GM18507 (cell line): ENCODE results near the gene UST.

Source experiments
- DNase-seq: peaks from one replicate; pipeline ENCODE4 v3.0.0; 2011; ENCODE audit warnings: low read depth; ENCODE audit not compliant: insufficient read length; ENCODE audit errors: extremely low spot score
- FAIRE-seq: peaks from 2 replicates; lab custom pipeline; 2011; peaks lifted over from hg19 to GRCh38; lab: Jason Lieb, UNC

Gene UST

DNA sequence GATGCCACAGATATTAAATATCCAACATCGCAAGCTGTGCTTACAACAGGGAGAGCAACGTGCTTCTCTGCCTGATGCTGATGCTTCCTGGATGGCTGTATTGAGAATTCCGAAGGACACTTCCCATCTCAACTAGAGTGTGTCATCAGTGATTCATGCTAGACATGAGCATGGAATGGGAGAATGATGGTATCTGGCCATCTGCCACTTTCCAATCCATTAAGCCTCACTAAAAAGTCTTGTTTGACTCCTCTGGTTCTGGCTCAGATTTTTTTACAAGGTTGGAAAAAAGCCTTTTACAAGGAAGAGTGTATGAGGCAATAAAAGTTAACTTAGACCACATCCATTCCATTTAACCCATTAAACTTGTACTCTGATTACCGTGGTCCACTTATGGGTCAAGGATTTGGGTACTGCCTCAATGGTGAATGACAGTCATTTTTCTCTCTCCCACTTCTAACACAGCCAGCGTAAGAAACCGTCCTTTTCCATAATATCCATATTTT is 265.3 kb downstream of the UST start:
- no peak for FAIRE-seq

DNA sequence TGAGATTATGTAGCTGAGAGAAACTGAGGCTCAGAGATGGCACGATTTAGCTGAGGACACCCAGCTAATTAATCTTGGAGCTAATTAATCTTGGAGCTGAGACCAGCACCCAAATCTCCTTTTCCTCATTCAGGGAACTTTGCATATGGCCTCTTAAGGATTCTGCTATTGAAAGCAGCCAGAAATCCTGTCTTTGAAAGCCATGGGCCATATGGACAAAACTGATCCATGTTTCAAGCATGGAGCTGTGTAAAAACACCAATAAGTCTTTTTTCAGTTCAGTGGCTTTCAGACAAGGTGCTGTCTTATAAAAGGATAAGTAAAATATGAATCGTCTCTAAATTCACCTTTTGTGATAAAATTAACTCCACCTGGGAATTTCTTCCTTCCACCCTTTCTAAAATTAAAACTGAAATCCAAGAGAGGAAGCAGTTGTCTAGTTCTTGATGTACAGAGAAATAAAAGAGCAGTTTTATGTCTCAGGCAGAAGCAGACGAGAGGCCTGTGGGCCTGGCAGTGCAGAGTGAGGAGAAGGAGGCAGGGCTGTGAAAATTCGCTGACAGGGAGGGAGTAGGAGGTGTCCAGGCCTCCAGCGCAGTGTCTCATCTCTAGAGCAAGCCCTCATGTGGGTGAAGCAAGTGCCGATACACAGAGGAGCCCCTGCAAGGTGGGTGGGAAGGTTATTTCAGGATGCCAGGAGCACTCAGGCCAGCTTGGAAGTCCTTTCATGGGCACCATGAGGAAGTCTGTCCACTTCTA is 266.9 kb downstream of the UST start:
- FAIRE-seq = no peak
- no peak for DNase-seq

More for the DNA sequence above, 265.3 kb downstream of the UST start:
- no peak for DNase-seq

DNA sequence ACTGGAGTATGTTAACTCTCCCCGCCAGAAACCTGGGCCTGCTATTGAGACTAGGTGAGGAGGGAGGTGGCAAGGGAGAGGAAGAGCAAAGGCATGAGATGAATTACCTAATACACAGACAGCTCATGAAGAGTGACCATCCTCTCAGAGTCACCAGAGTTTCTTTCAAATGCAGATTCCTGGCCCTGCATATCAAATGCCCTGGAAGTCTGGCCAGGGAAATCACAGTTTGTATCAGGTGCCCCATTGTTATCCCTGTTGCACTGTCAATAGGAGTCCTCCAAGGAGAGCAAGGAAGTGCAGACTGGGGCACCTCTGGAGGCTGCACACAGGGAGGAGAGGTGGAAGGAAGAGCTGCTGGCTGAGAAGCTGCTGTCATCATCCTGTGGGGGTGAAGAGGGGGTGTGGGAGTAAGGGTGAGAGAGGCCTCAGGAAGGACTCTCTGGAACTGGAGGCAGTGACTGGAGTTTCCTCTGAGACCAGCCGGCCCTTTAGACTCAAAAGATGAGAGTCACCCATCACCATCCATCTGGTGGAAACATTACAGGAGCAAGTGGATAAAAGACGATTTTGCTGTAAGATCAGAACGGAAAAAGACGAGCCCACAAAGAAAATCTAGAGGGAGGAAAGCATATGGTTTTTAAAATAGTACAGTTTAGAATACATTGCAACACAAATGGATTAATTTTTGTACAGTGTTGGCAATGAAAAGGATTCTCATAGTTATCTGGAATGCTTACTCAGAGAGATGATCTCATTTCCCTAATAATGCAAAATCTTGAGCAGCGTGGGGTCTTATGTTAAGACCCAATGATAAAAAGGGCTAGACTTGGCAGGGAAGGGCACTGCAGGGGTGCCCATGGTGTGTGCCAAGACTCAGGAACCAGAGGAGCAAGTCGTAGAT is 268.1 kb downstream of the UST start:
- FAIRE-seq (no peak), DNase-seq (no peak)

DNA sequence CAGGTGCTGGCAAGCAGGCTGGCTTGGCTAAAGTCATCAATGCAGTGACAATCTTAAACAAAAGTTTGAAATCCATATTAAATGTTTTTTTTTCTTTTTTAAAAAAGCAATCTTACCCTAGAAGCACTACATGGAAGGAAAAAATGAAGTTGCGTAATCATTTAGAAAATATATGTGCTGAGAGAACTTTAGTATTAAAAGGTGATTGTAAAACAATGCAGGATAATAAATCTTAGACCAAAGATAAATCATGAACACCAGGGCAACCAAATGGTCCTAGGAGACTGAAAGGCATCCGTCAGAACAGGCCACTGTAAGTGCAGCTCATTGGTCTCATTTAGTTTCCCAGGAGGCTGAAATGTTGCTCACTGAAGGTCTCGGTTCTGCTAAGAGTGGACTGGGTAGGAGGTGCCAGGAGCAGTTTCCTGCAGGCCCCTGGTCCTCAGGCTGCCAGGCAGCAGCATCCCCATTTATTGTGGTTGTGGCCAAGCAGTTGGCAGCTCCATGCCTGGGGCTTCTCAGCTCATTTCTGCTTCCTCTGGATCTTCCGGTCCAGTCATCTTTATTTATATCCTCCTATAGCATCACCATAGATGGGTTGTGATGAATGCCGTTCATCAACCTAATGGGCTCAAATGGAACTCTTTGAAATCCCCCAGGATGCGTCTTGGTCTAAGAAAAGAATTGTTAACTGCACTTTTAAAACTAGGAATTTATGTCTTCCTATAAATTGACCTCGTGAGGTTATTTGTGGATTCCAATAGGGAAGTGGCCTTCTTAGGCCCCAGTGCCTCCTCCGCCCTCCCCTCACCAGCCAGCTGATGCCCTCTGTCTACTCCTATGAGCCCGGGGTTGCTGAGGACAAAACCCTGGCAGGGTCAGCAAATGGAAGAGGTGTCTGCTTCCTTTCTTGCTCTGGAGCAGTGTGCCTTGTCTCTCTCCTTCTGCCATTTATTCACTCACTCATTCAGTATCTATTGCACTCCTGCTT is 269.0 kb downstream of the UST start:
- no peak for FAIRE-seq
- no peak for DNase-seq

DNA sequence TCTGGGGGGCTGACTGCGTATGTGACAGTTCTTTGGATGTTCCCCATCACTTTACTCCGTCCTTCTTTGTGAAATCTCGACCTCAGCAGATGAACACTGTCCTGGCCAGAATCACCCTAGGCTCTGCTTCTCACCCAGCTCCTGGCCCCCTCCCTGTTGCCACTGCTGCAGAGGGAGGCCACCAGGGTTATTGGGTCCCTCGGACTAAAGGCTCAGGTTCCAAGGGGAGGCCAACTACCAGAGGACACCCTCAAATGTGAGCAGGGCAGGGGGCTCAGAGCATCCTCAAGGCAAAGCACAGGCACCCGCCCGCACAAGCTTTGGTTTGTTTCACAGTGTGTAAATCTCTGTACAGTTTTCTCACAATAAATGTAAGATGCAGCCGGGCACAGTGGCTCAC is 269.9 kb downstream of the UST start:
- DNase-seq (no peak), FAIRE-seq (no peak)

DNA sequence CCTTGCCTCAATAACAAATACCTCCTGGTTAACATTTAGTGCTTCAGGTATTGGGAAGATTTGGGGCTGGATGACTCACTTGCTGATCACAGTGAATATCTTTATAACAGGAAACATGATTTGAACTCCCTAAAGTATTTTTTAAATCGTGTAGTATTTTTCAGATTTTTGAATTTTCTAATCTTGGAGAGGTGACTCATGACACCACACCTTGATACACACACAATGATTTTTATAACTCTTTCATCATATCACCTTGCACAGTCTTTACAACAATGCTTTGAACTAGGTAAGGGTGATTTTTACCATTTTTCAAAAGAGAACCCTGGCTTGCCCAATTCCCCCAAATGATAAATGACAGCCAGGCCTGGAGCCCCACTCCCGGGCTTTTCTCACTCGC is 273.5 kb downstream of the UST start:
- no peak for DNase-seq
- no peak for FAIRE-seq

DNA sequence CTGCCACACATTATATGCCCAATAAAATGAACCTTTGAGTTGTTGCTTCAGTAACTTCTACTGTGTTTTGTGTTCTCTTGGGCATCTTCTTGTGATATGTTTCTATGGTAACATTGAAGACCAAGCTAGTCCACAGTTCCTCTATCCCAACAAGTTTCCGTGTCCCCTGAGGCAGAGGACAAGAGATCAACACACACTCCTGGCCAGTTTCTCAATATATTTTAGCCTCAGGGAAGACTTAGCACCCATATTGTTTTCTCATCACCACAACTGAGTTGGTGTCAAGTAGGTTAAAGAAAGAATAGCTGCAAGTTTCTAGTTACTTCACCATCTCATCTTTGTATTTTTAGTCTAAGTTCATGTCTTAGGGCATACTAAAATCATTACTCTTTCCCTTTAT is 277.5 kb downstream of the UST start:
- no peak for FAIRE-seq
- DNase-seq = no peak

DNA sequence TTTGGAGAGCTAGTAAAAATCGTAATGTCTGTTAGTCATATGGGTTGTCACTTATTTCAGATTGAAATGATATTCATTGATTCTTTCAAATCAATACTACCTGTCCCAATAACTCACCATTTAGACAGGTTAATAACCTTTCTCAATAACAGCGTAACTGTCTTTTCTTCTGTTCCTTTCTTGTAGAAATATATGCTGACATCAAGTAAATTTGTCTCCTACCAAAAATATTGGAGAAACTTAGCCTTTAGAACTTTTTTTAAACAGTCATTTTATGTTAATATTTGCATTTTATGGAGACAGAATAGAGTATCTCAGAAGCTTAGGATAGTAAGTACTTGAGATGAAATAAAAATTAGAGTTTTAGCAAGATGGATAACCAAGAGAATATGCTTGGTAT is 278.2 kb downstream of the UST start:
- FAIRE-seq = no peak

DNA sequence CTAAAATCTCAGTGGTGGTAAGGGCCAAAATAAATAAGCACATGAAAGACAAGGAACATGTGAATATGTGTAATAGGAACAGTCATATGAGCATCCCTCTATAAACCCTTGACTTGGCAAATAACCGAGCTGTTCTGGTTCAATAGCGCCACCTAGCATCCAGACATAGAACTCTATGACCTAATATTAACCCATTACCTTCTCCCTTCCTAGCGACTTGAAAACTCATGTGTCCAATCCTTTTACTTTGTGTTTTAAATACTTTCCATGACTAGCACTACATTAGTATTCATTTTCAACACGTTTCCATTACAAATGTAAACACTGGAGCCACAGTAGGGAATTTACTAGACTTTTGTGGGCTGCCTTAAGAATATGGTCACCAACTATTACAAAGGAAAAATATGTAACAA is 279.7 kb downstream of the UST start:
- FAIRE-seq = peak; percentile 31
- DNase-seq = no peak

More for the DNA sequence above, 278.2 kb downstream of the UST start:
- DNase-seq = no peak

DNA sequence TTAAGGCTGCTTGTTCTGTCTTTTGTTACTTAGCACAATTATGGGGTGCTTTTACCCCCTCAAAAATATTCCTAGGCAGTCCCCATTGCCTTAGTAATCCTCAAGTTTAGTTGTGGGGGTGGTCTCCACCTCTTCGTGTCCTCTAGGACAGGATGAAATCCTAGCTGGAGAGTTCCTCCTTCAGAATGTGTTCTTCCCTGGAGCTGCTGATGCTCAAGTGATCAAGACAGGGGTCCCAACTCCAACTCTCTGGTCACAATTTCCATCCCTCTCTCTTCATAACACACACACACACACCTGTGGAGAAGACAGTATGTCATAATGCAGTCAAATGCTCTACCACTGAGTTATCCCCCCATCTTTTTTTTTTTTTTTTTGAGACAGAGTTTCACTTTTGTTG is 280.7 kb downstream of the UST start:
- no peak for DNase-seq
- FAIRE-seq = no peak

DNA sequence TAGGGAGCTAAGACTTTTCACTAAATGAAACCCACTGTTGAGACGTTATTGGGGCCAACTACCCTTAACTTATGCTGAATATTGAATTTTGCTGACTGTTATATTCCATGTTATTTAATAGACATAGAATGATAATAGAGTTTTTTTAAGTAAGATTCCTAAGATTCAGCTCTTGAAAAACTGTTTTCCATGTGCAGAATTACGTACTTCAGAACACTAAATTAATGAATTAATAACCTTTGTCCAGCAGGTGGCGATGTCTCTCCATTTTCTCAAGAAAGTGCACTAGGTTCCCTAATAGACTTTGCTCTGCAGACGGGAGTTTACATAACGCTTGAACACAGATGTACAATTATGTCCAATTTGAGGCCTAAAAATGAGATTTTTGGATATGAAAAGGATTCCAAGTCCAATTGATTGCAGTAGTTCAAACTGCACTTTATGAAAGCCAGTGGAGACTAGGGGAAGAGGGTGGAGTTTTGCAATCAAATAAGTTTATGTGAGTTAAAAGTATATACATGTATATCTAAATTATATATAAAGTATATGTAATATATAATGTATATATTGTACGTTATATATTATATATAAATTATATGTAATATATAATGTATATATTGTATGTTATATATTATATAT is 282.1 kb downstream of the UST start:
- FAIRE-seq = peak; percentile 78
- DNase-seq = peak; percentile 52

DNA sequence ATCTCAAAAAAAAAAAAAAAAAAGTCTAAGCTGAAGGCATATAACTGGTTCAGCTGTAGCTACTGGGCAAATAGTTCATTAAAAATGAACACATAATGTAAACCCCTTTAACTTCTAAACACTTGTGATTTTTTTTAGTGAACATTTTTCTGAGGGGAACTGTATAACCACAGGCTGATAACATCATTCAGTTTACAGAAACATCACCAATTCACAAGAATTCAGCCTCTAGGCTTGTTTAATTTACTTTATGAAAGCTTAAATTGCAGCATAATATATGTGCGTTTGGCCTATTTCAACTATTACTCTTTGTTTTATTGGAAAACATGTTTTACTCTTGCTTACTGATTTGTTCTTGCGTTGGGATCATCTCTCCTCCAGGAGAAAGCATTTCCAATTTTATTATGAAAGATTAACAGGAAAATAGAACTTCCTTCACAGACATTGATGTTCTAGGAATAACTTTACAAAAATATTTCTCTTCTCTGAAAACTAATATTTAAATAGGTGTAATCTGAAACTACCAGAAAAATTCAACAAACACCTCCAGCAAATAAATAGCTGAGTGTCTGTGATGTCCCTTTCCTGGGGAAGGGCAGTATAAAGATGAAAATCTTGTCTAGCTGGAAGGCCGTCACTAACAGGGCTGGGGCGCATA is 284.5 kb downstream of the UST start:
- DNase-seq = no peak
- FAIRE-seq = no peak

DNA sequence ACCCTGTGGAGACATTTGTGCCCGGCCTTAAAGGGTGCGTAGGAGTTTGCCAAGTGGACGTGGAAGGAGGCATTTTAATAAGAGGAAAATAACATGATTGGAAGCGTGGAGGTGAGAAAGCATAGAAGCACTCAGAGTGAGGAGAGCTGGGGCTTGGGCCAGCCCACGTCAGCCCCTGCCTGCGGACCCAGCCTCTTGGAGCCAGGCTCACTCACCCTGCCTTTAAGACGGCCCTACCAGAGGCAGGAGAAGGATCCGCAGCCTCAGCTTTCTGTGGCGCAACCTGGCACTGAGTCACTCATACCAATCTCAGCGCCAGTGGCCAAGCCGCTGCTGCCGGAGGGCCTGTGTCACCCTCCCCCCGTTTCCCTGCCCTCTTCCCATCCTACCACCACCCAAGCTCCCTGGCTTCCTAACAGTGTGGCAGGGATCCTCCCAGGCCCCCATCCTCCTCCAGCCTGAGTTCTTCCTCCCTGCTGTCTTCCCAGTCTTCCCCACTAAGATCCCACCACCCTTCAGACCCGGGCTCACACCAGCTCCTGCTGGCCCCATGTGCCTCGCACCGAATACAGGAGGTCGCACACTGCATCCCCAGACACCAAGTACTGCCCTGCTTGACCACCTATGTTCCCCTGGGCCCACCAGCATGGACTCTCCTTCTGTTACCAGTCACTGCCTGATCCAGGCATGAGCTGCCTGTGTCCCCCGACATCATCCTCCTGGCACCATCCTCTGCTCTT is 285.2 kb downstream of the UST start:
- no peak for DNase-seq
- no peak for FAIRE-seq

DNA sequence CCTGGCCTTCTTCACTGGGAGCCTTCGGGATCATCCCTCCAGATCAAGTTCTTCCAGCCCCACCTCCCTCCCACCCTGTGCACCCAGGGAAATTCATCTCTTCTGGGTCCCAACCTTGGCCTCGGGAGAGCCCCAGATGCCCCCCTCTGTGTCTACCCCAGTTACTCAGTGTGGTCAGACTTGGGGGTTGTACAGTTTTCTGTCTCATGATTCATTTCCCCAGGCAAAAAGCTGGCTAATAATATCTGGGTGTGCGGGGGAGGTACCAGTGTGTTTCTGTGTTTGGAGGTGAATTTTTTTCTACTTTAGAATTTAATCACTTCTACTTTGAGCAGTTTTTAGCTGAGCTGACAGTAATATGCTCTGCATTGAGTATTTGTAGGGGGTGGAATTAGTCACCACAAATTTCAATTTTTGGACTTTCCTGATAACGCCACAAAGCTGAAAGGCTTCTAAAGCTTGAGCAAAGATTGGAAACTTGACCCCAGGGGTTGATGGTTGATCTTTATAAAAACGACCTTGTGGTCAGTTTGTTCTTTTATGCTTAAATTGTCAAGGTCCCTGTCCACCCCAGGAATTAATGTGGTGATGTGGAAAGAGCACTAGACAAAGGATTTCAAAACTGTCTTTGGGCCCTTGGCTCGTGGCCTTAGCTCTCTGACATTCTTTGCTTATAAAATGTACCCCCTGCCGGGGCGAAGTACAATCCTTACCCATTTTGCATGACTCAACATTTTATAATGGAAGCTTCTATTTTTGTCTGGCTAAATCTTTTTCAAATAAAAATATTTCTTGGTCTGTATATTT is 286.0 kb downstream of the UST start:
- FAIRE-seq (peak; percentile 88), DNase-seq (no peak)

DNA sequence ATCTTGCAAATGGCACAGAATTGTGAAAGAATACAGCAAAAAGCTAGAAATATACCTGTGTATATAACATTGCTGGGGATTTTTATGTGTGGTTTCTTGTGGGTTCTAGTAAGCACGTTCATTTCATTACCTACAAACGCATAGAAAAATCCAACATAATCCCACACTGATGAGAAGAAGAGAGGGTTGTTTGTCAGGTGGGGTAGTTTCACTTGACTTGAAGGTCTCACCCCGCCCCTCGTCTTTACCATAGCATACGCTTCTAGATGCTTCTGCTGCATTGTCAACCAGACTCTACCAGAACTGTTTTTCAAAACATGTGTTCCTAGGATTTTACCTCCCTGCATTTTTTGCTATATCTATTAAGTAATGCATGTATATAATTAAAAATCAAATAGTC is 286.6 kb downstream of the UST start:
- no peak for DNase-seq
- no peak for FAIRE-seq

DNA sequence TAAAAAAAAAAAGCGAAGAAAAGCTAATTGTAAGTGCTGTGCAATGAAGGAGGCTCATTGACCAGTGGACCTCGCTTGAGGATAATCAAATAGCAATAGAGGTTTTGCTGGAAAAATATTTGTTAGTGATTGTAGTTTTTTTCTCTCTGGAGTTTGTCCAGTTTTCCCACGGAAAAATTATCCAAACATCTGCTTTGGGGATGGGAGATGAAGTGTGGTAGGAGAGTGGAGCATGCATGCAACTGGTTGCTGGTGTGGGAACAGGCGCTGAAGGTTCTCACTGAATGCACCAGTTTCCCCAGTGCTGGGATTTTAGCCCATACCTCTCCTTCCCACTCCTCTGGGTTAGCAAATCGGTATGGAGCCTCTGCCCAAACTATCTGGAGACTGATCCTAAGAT is 288.9 kb downstream of the UST start:
- DNase-seq = no peak

DNA sequence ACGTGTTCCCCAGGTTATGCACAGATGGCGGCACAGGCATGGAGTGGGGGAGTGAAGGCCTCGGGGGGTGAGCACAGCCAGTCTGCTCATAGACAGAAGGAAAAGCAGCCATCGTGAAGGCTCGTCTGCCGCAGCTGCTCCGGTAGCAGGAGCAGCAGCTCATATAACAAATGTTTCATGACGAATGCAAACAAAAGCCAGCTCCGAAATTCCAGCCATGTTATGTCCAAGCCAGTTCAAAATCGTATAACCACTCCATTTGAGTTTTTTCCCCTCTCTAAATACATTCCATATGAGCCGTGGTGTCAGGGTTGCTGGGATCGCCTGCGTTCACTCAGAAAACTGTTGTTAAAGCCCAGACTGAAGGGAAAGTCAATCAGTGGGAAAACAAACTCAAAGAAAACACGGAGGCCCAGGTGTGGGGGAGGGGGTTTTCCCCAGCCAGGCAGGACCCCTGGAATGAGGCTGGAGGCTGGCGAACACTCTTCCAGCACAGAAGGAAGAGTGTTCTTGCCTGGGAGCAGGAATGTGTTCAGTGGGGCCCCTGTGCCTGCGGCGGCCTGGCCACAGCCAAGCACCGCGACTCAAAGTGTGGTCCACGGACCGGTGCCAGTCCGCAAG is 290.3 kb downstream of the UST start:
- DNase-seq = no peak
- no peak for FAIRE-seq

More for the DNA sequence above, 288.9 kb downstream of the UST start:
- FAIRE-seq = no peak
